Nasal cavity respiratory epithelium epithelial cell of viscerocranial mucosa (primary cell): ENCODE measurements around the gene PJA2. TPM values are rescaled to one million over a fixed set of nuclear protein-coding genes. Genes with fewer than 3 reads are reported as not detected.

Source experiments
- total RNA-seq: library from RNA; depleted of rRNA; stranded (reverse); fragments of >200 nt; gene quantifications from 2 replicates; pipeline ENCODE4 v1.2.3, GENCODE V29; 2014

The PJA2 gene, protein sequence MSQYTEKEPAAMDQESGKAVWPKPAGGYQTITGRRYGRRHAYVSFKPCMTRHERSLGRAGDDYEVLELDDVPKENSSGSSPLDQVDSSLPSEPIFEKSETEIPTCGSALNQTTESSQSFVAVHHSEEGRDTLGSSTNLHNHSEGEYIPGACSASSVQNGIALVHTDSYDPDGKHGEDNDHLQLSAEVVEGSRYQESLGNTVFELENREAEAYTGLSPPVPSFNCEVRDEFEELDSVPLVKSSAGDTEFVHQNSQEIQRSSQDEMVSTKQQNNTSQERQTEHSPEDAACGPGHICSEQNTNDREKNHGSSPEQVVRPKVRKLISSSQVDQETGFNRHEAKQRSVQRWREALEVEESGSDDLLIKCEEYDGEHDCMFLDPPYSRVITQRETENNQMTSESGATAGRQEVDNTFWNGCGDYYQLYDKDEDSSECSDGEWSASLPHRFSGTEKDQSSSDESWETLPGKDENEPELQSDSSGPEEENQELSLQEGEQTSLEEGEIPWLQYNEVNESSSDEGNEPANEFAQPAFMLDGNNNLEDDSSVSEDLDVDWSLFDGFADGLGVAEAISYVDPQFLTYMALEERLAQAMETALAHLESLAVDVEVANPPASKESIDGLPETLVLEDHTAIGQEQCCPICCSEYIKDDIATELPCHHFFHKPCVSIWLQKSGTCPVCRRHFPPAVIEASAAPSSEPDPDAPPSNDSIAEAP
- 78.3 and 91.5 TPM in 2 replicates for total RNA-seq

DNA sequence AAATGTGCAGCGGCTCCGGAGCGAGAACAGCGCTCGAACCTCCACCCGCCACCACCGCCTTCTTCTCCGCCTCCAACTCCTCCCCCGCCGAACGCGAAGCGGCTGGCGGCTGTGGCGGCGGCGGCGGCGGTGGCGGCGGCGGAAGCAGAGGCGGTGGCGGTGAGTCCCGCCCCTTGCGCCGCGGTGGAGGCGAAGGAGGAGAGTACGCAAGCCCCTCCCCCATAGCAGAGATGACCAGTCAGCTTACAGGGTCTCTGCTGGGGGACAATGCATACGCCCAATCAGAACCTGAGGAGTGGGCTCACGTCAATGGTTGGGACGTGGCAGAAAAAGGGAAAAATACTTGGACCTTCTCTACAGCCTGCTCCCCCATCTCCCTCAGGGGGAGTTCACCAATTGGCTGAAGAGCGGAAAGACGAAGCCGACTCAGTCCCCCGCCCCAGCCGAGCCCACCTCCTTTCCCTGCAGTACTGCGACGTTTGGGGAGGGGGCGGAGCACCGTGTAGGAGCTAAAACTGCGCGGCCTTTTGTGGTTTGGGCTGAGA, at the start of gene PJA2:
PJA2 (minus strand) TSS at position 131 of the 545 bp plus-strand sequence. CDS start 26,541 bp downstream, outside the sequence.

